Thyroid gland (tissue), 4 donors: ENCODE data around the gene CDC42EP2.

Experiments used
- CTCF ChIP-seq, 6 experiments: fragments of 200-600 bp in 3 of 6; fragments of 450-650 bp in 3 of 6; sonication (generic) in 3 of 6; IDR thresholded peaks; one replicate each; pipeline ENCODE4 v1.5.1; 2016 to 2019; ENCODE audit warnings: antibody characterized with exemption in 6 of 6, mild to moderate bottlenecking in 2 of 6, inconsistent platforms in 1 of 6, moderate library complexity in 1 of 6
- POLR2A ChIP-seq, 2 donors: fragments of 450-650 bp; IDR thresholded peaks; one replicate each; pipeline ENCODE4 v1.6.1; 2017; ENCODE audit warnings: antibody characterized with exemption in 2 of 2, mild to moderate bottlenecking in 2 of 2, moderate library complexity in 1 of 2

- TF ChIP-seq CTCF (IDR thresholded peaks at IDR 0.05) (peak in 2 of 6 experiments; percentile 10 to 17), POLR2A (IDR thresholded peaks at IDR 0.05) (no peak)
Observed at GRCh38 chr11:65352783-65353182, 38.1 kb downstream of the CDC42EP2 start.
